Endothelial cell of umbilical vein (primary cell): ENCODE measurements around the gene TRIM65. TPM values are rescaled to one million over a fixed set of nuclear protein-coding genes. Genes with fewer than 3 reads are reported as not detected.

Experiments used
- BruUV-seq: library from RNA; stranded (reverse); fragments of 400-500 nt; replicated peaks from 2 replicates; lab custom pipeline; 2021; lab: Mats Ljungman, UMichigan
- CTCF ChIA-PET: fragments of 300-600, 350-600 bp; sonication (Branson Sonifier 250); formaldehyde crosslinking; loops from one replicate; lab custom pipeline; 2021; ENCODE audit warnings: antibody characterized with exemption, inconsistent platforms; lab: Charles Lee
- POLR2A ChIA-PET: fragments of 300-600, 350-600 bp; sonication (Branson Sonifier 250); formaldehyde crosslinking; loops from one replicate; lab custom pipeline; 2021; ENCODE audit warnings: antibody characterized with exemption, inconsistent platforms; lab: Charles Lee
- DNase-seq: peaks from one replicate; pipeline ENCODE4 v3.0.0-alpha.2; 2011; ENCODE audit warnings: low read depth, low spot score
- FAIRE-seq: peaks from 2 replicates; lab custom pipeline; 2011; peaks lifted over from hg19 to GRCh38; lab: Jason Lieb, UNC
- H2AFZ ChIP-seq: 2 replicates; pipeline ENCODE4 v1.6.0; 2012; ENCODE audit warnings: low read depth, low read length, control low read depth, inconsistent platforms
- H3K27ac ChIP-seq: 2 replicates; pipeline ENCODE4 v1.5.1; 2011; ENCODE audit warnings: low read depth, mild to moderate bottlenecking, control low read depth, low read length, moderate library complexity; ENCODE audit not compliant: insufficient read depth
- H3K27me3 ChIP-seq, 2 experiments: 2 replicates each; pipeline versions ENCODE4 v1.6.0 to v1.6.1; 2011; ENCODE audit warnings: low read length in 2 of 2, mixed read lengths in 1 of 2; ENCODE audit not compliant: control insufficient read depth in 2 of 2, insufficient read depth in 2 of 2
- H3K36me3 ChIP-seq, 2 experiments: 2 replicates in 1 of 2; 3 replicates in 1 of 2; pipeline ENCODE4 v1.5.1; 2011; ENCODE audit warnings: low read length in 2 of 2, mild to moderate bottlenecking in 1 of 2, moderate library complexity in 1 of 2; ENCODE audit not compliant: control insufficient read depth in 2 of 2, insufficient read depth in 2 of 2; ENCODE audit errors: extremely low read depth in 1 of 2
- H3K4me1 ChIP-seq: 3 replicates; pipeline ENCODE4 v1.5.1; 2011; ENCODE audit warnings: mild to moderate bottlenecking, low read length; ENCODE audit not compliant: control insufficient read depth, insufficient read depth; ENCODE audit errors: extremely low read depth
- H3K4me2 ChIP-seq: 2 replicates; pipeline ENCODE4 v1.6.1; 2011; ENCODE audit warnings: low read length, control low read depth, mixed read lengths; ENCODE audit not compliant: insufficient read depth
- H3K4me3 ChIP-seq, 3 experiments: fragments of 200-600 bp in 1 of 3; sonication (generic), shearing (Covaris generic) in 1 of 3; replicated peaks in 1 of 3; 2 replicates each; pipeline ENCODE4 v1.5.1; 2011 to 2016; ENCODE audit warnings: control low read depth in 3 of 3, low read length in 3 of 3, mild to moderate bottlenecking in 2 of 3, inconsistent platforms in 1 of 3, low read depth in 1 of 3, moderate library complexity in 1 of 3; ENCODE audit not compliant: insufficient read depth in 1 of 3
- H3K79me2 ChIP-seq: 2 replicates; pipeline ENCODE4 v1.6.0; 2012; ENCODE audit warnings: low read length, inconsistent platforms; ENCODE audit not compliant: control insufficient read depth, insufficient read depth
- H3K9ac ChIP-seq: replicated peaks from 2 replicates; pipeline ENCODE3; 2011; ENCODE audit warnings: low read length, control low read depth; ENCODE audit not compliant: insufficient read depth; ENCODE audit errors: extremely low read depth
- H3K9me1 ChIP-seq: replicated peaks from 3 replicates; pipeline ENCODE4 v1.6.0; 2011; ENCODE audit warnings: mild to moderate bottlenecking, low read length; ENCODE audit not compliant: control insufficient read depth, insufficient read depth; ENCODE audit errors: extremely low read depth
- H3K9me3 ChIP-seq: replicated peaks from 2 replicates; pipeline ENCODE4 v1.5.1; 2012; ENCODE audit warnings: low read length, inconsistent platforms; ENCODE audit not compliant: control insufficient read depth, insufficient read depth
- H4K20me1 ChIP-seq: replicated peaks from 2 replicates; pipeline ENCODE3; 2011; ENCODE audit warnings: mild to moderate bottlenecking, low read length; ENCODE audit not compliant: control insufficient read depth, insufficient read depth; ENCODE audit errors: extremely low read depth
- EZH2 ChIP-seq: IDR thresholded peaks from 2 replicates; pipeline ENCODE4 v1.6.1; 2012; ENCODE audit warnings: borderline replicate concordance, low read depth, mild to moderate bottlenecking, moderate library complexity, low read length, inconsistent platforms; ENCODE audit not compliant: severe bottlenecking
- FOS ChIP-seq: IDR thresholded peaks from 2 replicates; pipeline ENCODE4 v1.6.1; 2011; ENCODE audit warnings: mild to moderate bottlenecking, low read length, moderate library complexity, borderline replicate concordance; ENCODE audit not compliant: insufficient read depth
- GATA2 ChIP-seq: IDR thresholded peaks from 2 replicates; pipeline ENCODE4 v1.7.0; 2011; ENCODE audit warnings: low read depth, mild to moderate bottlenecking, moderate library complexity, mixed read lengths, low read length; ENCODE audit not compliant: insufficient read length, insufficient read depth
- JUN ChIP-seq: IDR thresholded peaks from 2 replicates; pipeline ENCODE4 v1.6.1; 2011; ENCODE audit warnings: borderline replicate concordance, low read depth; ENCODE audit not compliant: insufficient read length, insufficient read depth
- MYC ChIP-seq: IDR thresholded peaks from one replicate; pipeline ENCODE4 v1.6.1; 2011; ENCODE audit warnings: mild to moderate bottlenecking, low read depth, low read length
- POLR2A ChIP-seq: IDR thresholded peaks from 2 replicates; pipeline ENCODE4 v1.6.1; 2012; ENCODE audit warnings: low read depth, mild to moderate bottlenecking, control low read depth, low read length
- dilution Hi-C: fragments of 300-500 bp; cut with MboI; formaldehyde crosslinking; loops from one replicate; pipeline ENCODE4 v1.15.0; 2019; ENCODE audit warnings: low sequenced_read_pairs; ENCODE audit not compliant: extremely low pct_ligation_motif_present
- intact Hi-C: fragments of 100-400 bp; cut with micrococcal nuclease; formaldehyde crosslinking; loops from one replicate; pipeline ENCODE4 v1.10.0; 2022
- polyA plus RNA-seq, 4 experiments: library from polyadenylated mRNA; depleted of rRNA in 3 of 4; stranded (reverse) in 3 of 4; unstranded in 1 of 4; fragments of >200 nt; gene quantifications; 2 replicates each; pipeline versions ENCODE4 v1.2.1 to v1.2.3, GENCODE V29; 2011 to 2012; ENCODE audit warnings: missing spikeins in 1 of 4
- total RNA-seq: library from RNA; stranded (reverse); gene quantifications from 2 replicates; pipeline ENCODE4 v1.2.3, GENCODE V29; 2021
- TF ChIP-seq, protein P1 (sequence below): IDR thresholded peaks from 2 replicates; pipeline ENCODE4 v1.6.1; 2011; ENCODE audit not compliant: insufficient read depth, insufficient read length
- TF ChIP-seq, protein P2 (sequence below), 2 donors: IDR thresholded peaks; 1 replicate in 1 of 2; 2 replicates in 1 of 2; pipeline ENCODE4 v1.5.1; 2011; ENCODE audit warnings: low read length in 2 of 2, mild to moderate bottlenecking in 2 of 2, moderate library complexity in 2 of 2, control low read depth in 1 of 2, inconsistent platforms in 1 of 2, low read depth in 1 of 2; ENCODE audit not compliant: insufficient read depth in 1 of 2; ENCODE audit errors: extremely low read depth in 1 of 2

The TRIM65 gene
- total and polyA plus RNA-seq, 2 donors (not counting 3 experiments of a cell fraction or from before 2014, with no cell fraction given) = 19.3 to 33.5 TPM

DNA sequence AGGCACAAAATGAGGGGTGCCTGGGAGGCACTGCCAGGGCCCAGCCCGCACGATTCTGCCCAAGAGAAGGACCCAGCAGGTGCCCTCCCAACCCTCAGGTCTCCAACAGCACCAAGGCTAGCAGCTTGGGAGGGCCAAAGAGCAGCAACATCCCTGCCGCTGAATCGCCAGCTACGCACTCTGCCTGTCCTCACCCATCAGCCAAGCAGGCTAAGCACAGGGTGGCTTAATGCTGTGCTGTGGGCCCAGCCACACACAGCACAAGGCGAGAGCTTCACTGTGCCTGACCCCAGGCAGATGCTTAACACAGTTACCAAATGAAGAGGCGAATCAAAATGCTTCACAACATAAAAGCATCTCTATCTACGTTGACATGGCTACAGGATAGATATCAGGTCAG is 18.5 kb upstream of the TRIM65 start:
- no peak for DNase-seq
- dilution Hi-C loops (no loop called here), intact Hi-C loops (no loop called here)
- Histone ChIP-seq H3K4me1 (no peaks in the 10 kb centered on the region), H3K9me3 (no peaks in the 10 kb centered on the region), H3K36me3 (no peaks in the 10 kb centered on the region), H3K27ac (no peak overlapping the region), H4K20me1 (no peaks in the 10 kb centered on the region), H3K27me3 (no peaks in the 10 kb centered on the region), H2AFZ (no peak overlapping the region), H3K9me1 (no peaks in the 10 kb centered on the region), H3K9ac (no peak overlapping the region), H3K4me2 (no peak overlapping the region), H3K79me2 (no peaks in the 10 kb centered on the region), H3K4me3 (no peak overlapping the region)
- ChIA-PET POLR2A (interaction anchor here (1.1 kb wide), 1 partner anchor 10 kb away, joined by 3 read pairs; no protein-coding TSS in a partner anchor), CTCF (interaction anchor here (1.2 to 4.7 kb wide), 6 partner anchors 10 to 99 kb away, joined by 3 to 23 read pairs (median 6); partner anchors contain the start of genes CDK3 and MRPL38)
- TF ChIP-seq, protein P1, sequence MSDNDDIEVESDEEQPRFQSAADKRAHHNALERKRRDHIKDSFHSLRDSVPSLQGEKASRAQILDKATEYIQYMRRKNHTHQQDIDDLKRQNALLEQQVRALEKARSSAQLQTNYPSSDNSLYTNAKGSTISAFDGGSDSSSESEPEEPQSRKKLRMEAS = no peak
- TF ChIP-seq, protein P2, sequence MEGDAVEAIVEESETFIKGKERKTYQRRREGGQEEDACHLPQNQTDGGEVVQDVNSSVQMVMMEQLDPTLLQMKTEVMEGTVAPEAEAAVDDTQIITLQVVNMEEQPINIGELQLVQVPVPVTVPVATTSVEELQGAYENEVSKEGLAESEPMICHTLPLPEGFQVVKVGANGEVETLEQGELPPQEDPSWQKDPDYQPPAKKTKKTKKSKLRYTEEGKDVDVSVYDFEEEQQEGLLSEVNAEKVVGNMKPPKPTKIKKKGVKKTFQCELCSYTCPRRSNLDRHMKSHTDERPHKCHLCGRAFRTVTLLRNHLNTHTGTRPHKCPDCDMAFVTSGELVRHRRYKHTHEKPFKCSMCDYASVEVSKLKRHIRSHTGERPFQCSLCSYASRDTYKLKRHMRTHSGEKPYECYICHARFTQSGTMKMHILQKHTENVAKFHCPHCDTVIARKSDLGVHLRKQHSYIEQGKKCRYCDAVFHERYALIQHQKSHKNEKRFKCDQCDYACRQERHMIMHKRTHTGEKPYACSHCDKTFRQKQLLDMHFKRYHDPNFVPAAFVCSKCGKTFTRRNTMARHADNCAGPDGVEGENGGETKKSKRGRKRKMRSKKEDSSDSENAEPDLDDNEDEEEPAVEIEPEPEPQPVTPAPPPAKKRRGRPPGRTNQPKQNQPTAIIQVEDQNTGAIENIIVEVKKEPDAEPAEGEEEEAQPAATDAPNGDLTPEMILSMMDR (IDR thresholded peaks at IDR 0.05; ENCODE audit: extremely low read depth in 1 of 2, insufficient read depth in 1 of 2, low read depth in 1 of 2, low read length in 2 of 2) = no peak
- TF ChIP-seq POLR2A (no peak), JUN (no peak), GATA2 (no peak), EZH2 (no peak), FOS (no peak), MYC (no peak)
- FAIRE-seq = no peak
- BruUV-seq = no TSS peak
